Measurements from ENCODE around the gene DNAAF3.
"Not testable (repeated sequence)": the region's sequence is repeated elsewhere in the genome, so short reads cannot be mapped to it uniquely, and the experiment has no call there.

The DNAAF3 gene

DNA sequence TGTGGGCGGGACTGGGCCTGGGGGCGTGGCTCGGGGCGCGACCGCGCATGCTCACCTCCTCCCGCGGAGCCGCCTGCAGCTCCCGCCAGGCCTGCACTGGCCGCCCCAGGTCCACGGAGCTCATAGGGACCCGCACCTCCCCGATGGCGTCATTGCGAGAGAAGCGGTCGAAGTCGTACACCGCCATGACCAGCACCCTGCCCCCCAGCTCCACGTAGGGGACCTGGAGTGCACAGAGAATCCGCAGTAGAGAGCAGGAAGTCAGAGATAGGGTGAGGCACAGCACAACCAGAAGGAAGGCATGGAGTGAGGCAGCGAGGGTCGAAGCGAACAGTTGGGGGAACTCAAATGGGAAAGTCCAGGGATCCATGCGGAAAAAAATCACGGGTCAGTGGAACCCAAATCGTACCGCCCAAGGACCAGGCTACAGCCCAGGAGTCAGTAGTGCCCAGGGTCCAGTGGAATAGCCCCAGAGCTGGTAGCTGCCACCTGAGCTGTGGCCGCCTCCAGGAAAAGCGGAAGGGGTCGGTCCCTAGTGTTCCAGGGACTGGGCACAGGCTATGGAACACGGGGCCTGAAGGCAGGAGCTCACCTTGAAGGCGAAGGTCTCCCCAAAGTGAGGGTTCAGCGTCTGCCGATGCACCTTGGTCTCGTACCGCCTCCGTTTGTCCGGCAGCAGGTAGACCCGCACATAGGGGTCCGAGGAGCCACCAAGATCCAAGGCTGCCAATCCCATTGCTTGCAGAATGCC, 8.9 kb upstream of the DNAAF3 start:
- DNase-seq (ENCODE audit: low spot score), result no peak

DNA sequence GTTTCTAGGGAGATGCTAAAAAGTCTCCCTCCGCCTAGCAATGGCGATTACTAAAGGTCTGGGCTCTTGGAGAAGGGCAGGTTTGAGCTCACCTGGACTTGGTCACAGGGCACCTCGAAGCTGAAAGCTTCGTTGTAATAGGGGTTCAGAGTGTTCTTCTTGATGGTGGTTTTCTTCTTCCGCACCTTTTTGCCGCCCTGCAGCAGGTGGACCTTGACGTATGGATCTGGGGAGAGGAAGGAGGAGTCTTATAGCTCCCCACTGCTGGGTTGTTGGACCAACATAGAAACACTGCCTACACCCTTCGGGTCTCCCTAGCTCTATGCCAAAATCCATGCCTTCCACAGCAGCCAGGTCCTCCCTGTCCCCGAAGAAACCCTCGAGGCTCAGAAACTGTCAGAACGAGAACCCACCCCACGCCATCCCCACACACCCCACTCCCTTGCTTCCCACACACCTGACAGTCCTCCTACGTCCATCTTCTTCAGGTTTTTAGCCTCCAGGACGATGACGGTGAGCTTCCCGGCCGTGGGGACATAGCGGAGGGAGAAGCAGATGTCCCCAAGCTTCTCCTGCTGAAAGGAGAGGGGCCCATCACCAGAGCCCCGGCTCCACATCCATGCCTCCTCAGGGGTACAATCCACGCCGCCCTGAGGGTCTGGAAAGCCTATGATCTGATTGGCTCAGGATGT, 8.2 kb upstream of the DNAAF3 start:
- no peak for DNase-seq (ENCODE audit: low spot score)

DNA sequence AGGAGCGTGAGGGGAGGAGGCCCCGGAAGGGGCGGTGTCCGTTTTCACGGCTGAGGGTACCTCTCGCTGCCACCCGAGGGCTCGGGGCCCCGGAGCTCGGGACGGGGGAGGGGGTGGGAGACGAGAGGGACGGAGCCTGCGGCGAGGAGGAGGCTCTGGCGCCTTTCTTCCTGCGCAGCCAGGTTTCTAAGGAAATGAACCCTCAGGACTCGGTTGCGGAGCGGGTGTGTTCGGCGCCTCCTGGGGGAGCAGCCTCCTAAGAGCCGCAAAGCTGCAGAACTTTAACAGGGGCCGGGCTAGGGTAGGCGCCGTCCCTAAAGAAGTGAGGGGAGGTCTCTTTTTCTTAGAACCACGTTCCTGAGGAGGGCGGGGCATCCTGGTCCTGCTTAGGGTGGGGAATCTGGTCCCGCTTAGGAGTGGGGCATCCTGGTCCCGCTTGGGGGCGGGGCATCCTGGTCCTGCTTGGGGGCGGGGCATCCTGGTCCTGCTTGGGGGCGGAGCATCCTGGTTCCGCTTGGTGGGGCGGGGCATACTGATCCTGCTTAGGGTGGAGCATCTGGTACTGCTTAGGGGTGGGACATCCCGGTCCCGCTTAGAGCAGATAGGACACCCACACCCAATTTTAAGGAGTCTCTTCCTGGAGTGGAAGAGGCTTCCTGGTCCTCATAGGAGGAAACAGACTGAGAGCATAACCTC, 7.4 kb upstream of the DNAAF3 start:
- peak; percentile 73 for DNase-seq (ENCODE audit: low spot score)

DNA sequence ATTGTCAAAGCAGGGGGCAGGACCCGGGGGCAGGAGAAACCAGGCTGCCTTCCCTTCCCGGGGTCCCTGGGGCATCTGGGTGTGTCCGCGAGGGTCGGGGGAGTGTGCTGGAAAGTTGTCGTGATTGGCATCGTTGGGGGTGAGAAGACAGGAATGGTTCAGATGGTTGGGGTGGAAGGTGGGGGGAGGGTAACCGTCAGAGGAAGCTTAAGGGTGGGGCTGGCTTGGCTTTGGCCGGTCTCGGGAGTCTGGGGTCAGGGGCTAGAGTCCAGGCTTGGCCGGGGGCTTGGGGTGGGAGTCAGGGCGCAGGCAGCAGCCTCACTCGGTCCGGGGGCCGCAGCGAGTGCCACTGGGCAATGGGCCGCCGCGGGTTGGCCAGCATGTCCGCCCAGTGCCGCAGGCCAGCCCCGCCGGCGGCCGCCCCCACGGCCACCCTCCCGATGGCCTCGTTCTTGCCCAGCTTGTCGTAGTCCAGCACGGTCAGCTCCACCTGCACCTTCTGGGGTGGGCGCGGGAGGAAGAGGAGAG, 6.8 kb upstream of the DNAAF3 start:
- DNase-seq (ENCODE audit: low spot score), result no peak

DNA sequence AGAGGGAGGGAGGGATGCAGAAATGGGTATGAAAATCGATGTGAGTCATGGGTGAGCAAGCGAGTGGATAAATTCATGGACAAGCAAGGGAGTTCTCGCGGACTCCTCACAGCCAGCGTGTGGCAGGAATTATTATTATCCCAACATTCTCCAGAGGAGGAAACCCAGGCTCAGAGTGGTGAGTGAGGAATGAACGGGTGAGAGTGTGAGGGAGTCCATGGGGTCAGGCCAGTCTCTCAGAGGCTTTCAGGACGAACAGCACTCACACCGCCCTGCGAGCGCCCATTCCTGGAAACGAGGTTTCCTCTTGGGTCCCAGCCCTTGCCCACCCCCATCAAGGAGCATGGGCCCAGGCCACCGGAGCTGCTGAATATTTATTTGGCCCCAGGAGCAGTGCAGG, 6.3 kb upstream of the DNAAF3 start:
- no peak for DNase-seq (ENCODE audit: low spot score)

DNA sequence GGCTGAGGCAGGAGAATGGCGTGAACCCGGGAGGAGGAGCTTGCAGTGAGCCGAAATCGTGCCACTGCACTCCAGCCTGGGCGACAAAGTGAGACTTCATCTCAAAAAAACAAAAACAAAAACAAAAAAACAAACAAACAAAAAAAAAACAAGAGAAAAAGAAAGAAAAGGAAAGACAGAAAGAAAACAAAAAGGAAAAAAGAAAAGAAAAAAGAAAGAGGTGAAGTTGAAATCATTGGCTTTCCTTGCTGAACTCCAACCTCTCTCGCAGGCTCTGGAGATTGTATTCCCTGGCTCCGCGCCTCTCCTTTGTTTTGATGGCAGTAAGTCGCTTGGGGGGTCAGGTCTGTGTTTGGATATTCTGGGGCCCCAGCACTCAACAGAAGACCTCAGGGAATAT, 5.9 kb upstream of the DNAAF3 start:
- DNase-seq (ENCODE audit: low spot score), result not testable (repeated sequence)

DNA sequence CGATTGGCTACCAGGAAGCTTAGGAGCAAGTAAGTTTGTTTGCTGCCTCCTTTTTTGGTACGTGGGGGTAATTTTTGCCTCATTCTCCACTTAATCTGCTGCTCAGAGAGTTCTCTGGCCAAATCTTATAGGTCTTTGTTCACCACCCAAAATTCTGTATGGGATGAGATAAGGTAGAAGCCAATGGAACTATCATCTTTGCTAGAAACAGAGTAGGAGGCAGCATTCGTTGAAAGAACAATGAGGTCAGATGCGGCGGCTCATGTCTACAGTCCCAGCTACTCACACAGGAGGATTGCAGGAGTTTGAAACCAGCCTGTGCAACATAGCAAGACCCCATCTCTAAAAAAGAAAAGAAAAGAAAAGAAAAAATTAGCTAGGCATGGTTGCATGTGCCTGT, 5.0 kb upstream of the DNAAF3 start:
- no peak for DNase-seq (ENCODE audit: low spot score)

DNA sequence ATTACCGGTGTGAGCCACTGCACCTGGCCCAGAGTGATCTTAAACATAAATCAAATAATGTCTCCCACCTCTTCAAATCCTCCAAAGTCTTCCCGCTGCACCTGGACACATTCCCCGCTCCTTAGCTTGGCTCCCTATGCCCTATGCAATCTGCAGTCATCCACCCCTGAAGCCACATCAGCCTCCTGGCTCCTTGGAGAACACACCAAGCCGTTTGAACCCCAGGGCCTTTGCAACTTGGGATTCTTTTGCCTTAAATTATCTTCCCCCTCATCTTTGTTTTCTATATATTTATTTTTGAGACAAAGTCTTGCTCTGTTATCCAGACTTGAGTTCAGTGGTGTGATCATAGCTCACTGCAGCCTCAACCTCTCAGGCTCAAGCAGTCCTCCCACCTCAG, 2.7 kb upstream of the DNAAF3 start:
- no peak for DNase-seq (ENCODE audit: low spot score)

DNA sequence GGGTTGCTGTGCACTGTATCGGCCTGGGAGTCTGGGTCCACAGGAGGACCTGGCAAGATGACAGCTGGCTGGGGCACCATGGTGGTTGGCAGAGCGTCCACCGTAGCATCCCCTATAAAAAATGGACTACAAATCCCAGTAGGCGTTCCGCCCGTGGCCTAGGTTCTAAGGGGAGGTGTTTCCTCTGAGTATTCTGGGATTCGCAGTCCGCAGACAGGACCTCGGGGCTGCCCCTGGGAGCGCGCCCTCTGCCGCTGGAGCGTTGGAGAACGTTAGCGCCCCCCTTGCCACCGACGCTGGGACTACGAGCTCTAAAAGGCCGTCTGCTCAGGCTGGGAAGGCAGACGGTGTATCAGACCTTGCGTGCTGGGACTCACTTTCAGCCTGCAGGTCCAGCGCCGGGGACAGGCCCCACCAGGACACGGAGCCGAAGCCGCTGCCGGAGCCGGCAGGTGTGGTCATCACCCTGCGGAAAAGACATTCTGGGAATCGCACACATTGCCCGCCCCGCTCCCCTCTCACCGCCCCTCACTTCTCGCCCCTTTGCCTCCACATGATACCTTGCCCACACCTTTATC, 372 bp downstream of the DNAAF3 start:
- peak; percentile 86 for DNase-seq (ENCODE audit: low spot score)

DNA sequence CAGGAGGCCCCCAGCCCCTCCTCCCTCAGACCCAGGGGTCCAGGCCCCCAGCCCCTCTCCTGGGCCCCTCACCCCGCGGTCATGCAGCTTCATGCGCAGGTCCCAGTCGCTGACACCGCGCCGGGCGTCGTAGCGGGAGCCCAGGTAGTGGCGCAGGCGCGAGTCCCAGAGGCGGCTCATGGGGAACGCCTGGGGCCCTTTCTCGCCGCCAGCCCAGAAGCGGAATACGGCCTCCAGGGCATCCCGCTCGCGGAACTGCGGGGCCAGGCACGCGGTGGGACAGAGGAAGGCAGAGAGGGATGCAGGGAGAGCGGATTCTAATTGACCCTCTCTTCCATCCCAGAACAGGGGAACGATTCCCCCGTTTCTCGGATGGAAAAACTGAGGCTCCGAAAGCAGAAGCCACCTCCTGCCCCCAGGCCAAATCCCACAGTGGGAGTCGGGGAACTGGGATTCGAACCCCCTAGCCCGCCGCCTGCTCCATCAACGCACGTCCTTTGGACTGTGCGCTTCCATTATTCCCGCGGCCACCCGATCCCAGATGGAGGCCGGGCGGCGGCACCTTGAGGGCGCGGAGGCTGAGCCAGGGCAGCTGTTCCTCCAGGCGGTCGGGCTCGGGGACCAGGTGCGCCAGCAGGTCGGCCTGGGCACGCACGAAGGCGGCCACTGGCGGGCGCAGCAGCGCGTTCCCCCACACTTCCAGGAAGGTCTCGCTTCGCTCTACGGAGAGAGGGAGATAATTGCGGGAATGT, 4.7 kb downstream of the DNAAF3 start:
- DNase-seq (ENCODE audit: low spot score), result no peak

DNA sequence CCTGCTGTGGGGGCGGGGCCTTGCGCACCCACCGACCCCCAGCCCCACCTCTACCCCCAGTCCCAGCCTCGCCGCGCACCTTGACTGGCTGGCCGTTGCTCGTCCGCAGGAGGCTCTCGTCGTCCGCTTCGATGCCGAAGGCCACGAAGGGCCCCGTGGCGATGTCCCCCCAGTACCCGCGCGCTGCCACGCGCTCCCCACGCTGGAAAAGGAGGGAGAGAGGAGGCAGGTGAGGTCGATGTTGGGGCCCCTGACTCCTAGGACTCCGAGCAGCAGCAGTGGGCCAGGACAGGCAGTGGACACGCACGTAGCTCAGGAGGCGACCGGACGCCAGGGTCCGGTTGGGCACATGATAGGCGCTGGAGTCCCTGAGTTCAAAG, 5.4 kb downstream of the DNAAF3 start:
- no peak for DNase-seq (ENCODE audit: low spot score)

DNA sequence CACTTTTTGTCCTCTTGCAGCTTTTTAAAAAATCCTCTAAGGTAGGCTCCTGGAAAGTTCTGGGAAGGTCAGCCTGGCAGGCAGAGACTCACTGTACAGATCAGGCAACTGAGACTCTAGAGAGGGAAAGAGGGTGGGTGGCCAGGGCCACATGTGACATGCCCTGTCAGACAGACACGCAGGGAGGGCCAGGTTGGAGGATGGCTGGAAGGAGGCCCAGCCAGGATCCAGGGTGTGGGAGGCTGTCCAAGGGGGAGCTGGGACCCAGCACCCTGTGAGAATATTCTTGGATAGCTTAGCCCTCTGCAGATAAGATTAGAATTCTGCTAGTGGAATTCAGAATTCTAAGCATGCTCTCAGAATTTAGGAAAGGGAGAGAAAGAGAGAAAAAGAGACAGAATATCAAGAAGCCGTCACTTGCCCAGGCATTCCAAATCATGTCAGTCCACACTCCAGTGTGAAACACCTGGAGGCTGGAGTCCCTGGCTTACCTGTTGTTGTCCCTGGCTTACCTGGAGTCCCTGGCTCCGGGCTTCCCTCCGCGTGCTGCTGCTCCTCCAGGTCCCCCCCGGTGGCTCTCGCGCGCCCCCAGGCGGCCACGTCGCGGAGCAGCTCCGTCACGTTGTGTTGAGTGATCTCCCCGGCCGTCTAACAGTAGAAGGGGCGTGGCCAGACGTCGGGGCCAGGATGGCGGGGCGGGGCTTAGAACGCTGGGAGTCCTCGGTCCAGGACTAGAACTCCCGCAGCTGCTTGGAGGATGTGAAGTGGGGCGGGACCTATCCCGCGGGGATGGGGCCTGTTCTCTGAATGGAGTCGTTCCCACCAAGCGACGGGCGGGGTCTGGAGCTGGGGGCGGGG, 6.1 kb downstream of the DNAAF3 start:
- DNase-seq (ENCODE audit: low spot score), result peak; percentile 98

DNA sequence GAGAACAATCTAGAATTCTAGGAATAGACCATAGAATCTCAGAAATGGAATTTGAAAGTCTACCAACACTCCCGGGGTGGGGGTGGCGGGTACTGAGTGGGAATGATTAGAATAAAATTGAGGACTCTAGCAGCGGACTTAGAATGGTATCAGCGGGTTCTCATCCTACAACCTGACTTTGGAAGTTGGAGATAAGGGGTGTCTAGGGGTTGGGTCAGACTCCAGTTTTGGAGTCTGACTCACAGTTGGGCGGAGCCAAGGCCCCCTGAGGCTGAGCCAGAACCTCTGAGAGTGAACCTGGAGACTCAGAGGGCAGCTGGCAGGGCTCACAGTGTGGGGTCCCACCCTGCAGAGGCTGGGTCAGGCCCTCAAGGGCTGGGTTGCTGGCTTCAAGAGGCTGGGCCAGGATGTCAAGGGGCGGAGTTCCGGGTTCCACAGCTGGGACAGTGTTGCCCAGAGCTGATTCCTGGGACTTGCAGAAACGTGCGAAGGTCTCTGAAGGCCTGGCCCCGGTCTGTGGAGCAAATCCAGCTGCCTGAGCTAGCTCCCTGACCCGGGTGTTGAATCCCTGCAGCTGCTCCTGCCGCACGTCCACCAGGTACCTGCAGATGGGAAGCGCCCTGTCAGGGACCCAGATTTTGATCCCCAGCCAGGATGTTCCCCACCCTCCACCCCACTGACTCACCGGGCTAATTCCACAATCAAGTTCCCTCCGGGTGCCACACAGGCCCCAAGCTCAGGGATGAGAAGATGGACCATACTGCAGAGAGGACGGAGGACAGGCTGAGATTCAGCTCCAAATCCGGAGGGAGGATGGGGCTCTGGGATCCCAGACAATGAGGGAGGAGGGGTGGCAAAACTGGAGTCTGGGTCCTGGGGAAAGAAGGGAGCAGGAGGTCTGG, 7.3 kb downstream of the DNAAF3 start:
- no peak for DNase-seq (ENCODE audit: low spot score)

DNA sequence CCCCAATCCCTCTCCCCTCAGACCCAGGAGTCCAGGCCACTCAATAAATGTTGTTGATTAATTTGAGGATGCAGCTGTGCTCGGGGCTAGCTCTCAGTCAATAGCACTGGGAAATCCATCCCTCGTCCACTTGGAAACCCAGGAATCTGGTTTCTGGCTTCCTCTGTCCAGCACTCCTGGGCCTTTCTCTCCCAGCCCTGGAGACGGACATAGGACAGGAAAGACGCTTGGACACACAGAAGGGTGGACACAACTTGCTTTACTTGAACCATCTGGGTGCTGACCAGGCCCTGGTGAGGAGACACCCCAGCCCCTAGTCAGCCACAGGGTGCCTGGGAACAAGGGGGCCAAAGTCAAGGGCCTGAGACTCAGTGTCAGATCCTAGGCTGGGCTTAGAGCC, 8.0 kb downstream of the DNAAF3 start:
- DNase-seq (ENCODE audit: low spot score), result no peak

DNA sequence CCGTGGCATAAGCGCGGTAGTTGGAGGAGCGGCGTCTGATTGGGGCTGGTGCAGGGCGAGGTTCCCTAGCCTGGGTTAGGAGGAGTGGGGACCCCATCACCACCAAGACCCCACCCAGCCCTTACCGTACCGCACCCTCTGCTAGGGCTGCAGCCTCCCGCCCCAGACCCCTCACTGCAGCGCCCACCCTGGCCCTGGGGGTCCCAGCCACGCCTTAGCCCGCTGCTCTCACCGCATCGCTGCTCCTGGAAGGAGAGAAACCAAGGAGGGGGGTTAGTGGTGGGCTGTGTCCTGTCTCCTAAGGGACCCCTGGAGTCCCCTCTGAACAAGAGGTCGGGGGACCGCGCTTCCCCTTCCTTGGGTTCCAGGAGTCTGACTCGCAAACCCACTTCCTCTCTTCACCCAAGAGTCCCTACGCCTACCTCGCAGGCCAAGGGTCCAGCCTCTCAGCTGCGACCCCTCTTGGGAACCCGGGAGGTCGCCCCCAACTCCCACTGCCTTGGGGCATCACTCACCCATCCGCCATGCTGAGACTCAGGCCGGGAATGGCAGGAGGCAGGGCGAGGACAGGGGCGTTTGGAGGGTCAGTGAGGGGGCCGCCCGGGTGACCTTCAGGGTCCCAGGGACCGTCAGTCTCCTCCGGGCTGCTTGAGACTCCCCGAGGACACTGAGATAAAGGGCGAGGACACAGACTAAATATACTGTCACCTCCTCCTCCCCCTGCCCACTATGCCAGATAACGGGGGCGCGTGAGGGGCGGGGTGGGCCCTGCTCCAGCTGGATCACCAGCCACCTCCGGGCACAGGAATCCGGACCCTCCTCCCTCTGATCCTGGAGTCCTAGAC, 9.1 kb downstream of the DNAAF3 start, which contains the start of gene TNNI3:
TSS of gene TNNI3 (minus strand) at position 669 of the 845 bp plus-strand sequence. CDS start at position 526, 143 bp downstream.
- no peak for DNase-seq (ENCODE audit: low spot score)

DNA sequence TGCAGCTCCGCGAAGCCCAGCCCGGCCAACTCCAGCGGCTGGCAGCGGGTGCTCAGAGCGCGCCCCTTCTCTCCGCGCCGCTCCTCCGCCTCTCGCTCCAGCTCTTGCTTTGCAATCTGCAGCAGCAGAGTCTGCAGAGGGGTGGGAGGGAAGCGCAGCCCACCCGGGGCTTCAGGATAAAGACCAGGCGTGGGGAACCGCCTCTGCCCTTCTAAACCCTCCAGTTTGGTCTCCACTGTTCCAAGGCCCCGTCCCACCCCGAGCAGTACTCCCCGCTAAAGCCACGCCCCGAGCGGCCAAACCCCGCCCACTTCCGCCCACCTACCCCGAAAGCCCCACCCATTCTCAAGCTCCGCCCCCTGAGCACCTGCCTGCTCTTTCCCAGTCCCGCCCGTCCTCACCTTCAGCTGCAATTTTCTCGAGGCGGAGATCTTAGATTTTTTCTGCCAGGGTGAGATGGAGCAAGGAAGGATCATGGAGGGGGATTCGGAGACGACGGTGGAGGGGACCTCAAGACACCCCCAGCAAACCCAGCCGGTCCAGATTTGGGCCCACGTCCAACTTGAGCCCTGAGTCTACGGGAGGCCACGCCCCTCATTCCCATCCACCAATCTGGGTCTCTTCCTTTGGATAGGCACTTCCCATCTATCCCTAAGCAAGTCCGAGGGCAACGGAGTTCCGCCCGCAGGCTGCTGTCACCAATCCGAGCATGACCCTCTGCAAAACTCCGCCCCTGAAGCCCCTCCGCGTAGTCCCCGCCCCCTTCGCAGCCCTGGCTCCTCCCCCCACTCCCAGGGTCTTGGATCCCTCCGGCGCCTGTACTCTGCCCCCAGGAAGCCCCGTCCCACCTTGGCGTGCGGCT, 10.0 kb downstream of the DNAAF3 start:
- DNase-seq (ENCODE audit: low spot score), result no peak

DNA sequence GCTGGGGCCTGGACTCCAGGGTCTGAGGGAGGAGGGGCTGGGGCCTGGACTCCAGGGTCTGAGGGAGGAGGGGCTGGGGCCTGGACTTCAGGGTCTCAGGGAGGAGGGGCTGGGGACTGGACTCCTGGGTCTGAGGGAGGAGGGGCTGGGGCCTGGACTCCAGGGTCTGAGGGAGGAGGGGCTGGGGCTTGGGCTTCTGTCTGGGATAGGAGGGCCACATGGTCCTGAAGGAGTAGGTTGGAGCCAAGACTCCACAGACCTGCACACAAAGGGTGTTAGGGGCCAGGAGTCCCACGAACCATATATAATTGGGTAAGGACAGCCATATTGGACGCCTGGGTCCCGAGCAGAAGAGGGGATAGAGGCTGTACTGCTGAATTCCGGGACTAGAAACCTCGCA, 10.6 kb downstream of the DNAAF3 start:
- not testable (repeated sequence) for DNase-seq (ENCODE audit: low spot score)
